ENCODE measurements around the gene PTCD1.
"Not testable (repeated sequence)": the region's sequence is repeated elsewhere in the genome, so short reads cannot be mapped to it uniquely, and the experiment has no call there.

PTCD1 gene

GRCh38 chr7:99385564-99385963 is 53.0 kb downstream of the PTCD1 start:
- DNase-seq, result no peak

- DNase-seq, result no peak
These were observed 54.1 kb downstream of the PTCD1 start for GRCh38 chr7:99384523-99384922.

GRCh38 chr7:99383791-99384370 is 54.7 kb downstream of the PTCD1 start:
- DNase-seq, result no peak

GRCh38 chr7:99383203-99383602 is 55.4 kb downstream of the PTCD1 start:
- no peak for DNase-seq

- no peak for DNase-seq
These were observed 56.9 kb downstream of the PTCD1 start for GRCh38 chr7:99381664-99382075.

- no peak for DNase-seq
These were observed 57.6 kb downstream of the PTCD1 start for GRCh38 chr7:99380823-99381663.

- no peak for DNase-seq
These were observed 58.4 kb downstream of the PTCD1 start for GRCh38 chr7:99380032-99380822.

- not testable (repeated sequence) for DNase-seq
These were observed 58.9 kb downstream of the PTCD1 start for GRCh38 chr7:99379693-99380031.

GRCh38 chr7:99379043-99379577 is 59.5 kb downstream of the PTCD1 start:
- DNase-seq, result peak; percentile 83

- DNase-seq, result peak; percentile 85
These were observed 63.4 kb downstream of the PTCD1 start for GRCh38 chr7:99375070-99375807.

GRCh38 chr7:99374111-99375064 is 64.2 kb downstream of the PTCD1 start, which contains the start of gene ARPC1B:
ARPC1B (plus strand) TSS chr7:99374730; CDS start chr7:99385715, 10,985 bp downstream.
- peak; percentile 84 for DNase-seq

- DNase-seq, result no peak
These were observed 65.2 kb downstream of the PTCD1 start for GRCh38 chr7:99373091-99374066.

GRCh38 chr7:99372275-99373090 is 66.1 kb downstream of the PTCD1 start:
- no peak for DNase-seq

- DNase-seq, result no peak
These were observed 67.2 kb downstream of the PTCD1 start for GRCh38 chr7:99371376-99371920.

GRCh38 chr7:99369767-99370391 is 68.7 kb downstream of the PTCD1 start:
- DNase-seq, result peak; percentile 73

- DNase-seq, result no peak
These were observed 69.7 kb downstream of the PTCD1 start for GRCh38 chr7:99368750-99369389.
